ENCODE results near the gene PAM.
"Not testable (repeated sequence)": the region's sequence is repeated elsewhere in the genome, so short reads cannot be mapped to it uniquely, and the experiment has no call there.

PAM gene

GRCh38 chr5:102946971-102947370 lies 191.9 kb downstream of the PAM start:
- no peak for DNase-seq

- DNase-seq: no peak
Measured at GRCh38 chr5:102955488-102955887, 200.4 kb downstream of the PAM start.

- DNase-seq: no peak
Measured at GRCh38 chr5:102956599-102956998, 201.5 kb downstream of the PAM start.

- no peak for DNase-seq
Measured at GRCh38 chr5:102957141-102957540, 202.0 kb downstream of the PAM start.

- no peak for DNase-seq
Measured at GRCh38 chr5:102958481-102959011, 203.4 kb downstream of the PAM start.

- DNase-seq: no peak
Measured at GRCh38 chr5:102959055-102959454, 203.9 kb downstream of the PAM start.

- no peak for DNase-seq
Measured at GRCh38 chr5:102961671-102962070, 206.6 kb downstream of the PAM start.

GRCh38 chr5:102965653-102966052 lies 210.5 kb downstream of the PAM start:
- no peak for DNase-seq

- no peak for DNase-seq
Measured at GRCh38 chr5:102969641-102970040, 214.5 kb downstream of the PAM start.

- DNase-seq: no peak
Measured at GRCh38 chr5:102971676-102972293, 216.7 kb downstream of the PAM start.

- no peak for DNase-seq
Measured at GRCh38 chr5:102974177-102974576, 219.1 kb downstream of the PAM start.

GRCh38 chr5:102975045-102975444 lies 219.9 kb downstream of the PAM start:
- DNase-seq: no peak

- DNase-seq: no peak
Measured at GRCh38 chr5:102975457-102976182, 220.5 kb downstream of the PAM start.

GRCh38 chr5:102981957-102982635 lies 227.0 kb downstream of the PAM start:
- no peak for DNase-seq

GRCh38 chr5:102986074-102986473 lies 231.0 kb downstream of the PAM start:
- DNase-seq: no peak

- no peak for DNase-seq
Measured at GRCh38 chr5:102988459-102988858, 233.4 kb downstream of the PAM start.

- no peak for DNase-seq
Measured at GRCh38 chr5:102991802-102992201, 236.7 kb downstream of the PAM start.

GRCh38 chr5:102996011-102996575 lies 241.0 kb downstream of the PAM start:
- DNase-seq: no peak

- DNase-seq: no peak
Measured at GRCh38 chr5:102998224-102998623, 243.1 kb downstream of the PAM start.

GRCh38 chr5:102999191-102999590 lies 244.1 kb downstream of the PAM start:
- no peak for DNase-seq

GRCh38 chr5:102999621-103000020 lies 244.5 kb downstream of the PAM start:
- DNase-seq: not testable (repeated sequence)

- no peak for DNase-seq
Measured at GRCh38 chr5:103000089-103000488, 245.0 kb downstream of the PAM start.

GRCh38 chr5:103003872-103004271 lies 248.8 kb downstream of the PAM start:
- DNase-seq: no peak

- no peak for DNase-seq
Measured at GRCh38 chr5:103005276-103005675, 250.2 kb downstream of the PAM start.

Measured in SHP77 treated with DMSO at 0.1 percent for 48 hours (cell line).